Stimulated activated effector memory CD8-positive, alpha-beta T cell treated with anti-CD3 and anti-CD28 coated beads, Interleukin-12 subunit alpha, Interleukin-12 subunit beta, amount 100 ng/mL, for 72 hours (primary cell): ENCODE measurements around the gene MYCBP2.
A peak's percentile ranks its signal among the peaks of the same experiment; 100 is the strongest.

Source experiments
- ATAC-seq: fragments of 150-1000 bp; cut with Tn5 transposase; 2 replicates; pipeline ENCODE4 v1.10.0; 2021
- DNase-seq, 2 donors: peaks; one replicate each; pipeline ENCODE4 v3.0.0; 2021 to 2022; ENCODE audit warnings: low spot score in 2 of 2
- H3K27ac Mint-ChIP-seq: one replicate; pipeline ENCODE4 v1.8.0; 2022; ENCODE audit warnings: mild to moderate bottlenecking, mixed read lengths
- H3K36me3 Mint-ChIP-seq: one replicate; pipeline ENCODE4 v1.8.0; 2022; ENCODE audit warnings: mild to moderate bottlenecking, mixed read lengths
- H3K4me1 Mint-ChIP-seq: one replicate; pipeline ENCODE4 v1.8.0; 2022; ENCODE audit warnings: mixed read lengths
- H3K4me3 Mint-ChIP-seq: one replicate; pipeline ENCODE4 v1.8.0; 2022; ENCODE audit warnings: mild to moderate bottlenecking, mixed read lengths
- H3K9me3 Mint-ChIP-seq: one replicate; pipeline ENCODE4 v1.8.0; 2022; ENCODE audit warnings: mixed read lengths

Gene MYCBP2

GRCh38 chr13:77084755-77085154 is 242.1 kb downstream of the MYCBP2 start:
- no peak for DNase-seq
- Mint-ChIP-seq H3K9me3 (no peaks in the 10 kb centered on the region), H3K4me3 (no peak overlapping the region), H3K4me1 (no peaks in the 10 kb centered on the region), H3K36me3 (peaks cover 93% of the 10 kb centered on the region), H3K27ac (no peak overlapping the region)
- ATAC-seq = no peak

- H3K9me3 Mint-ChIP-seq = no peaks in the 10 kb centered on the region
- H3K27ac Mint-ChIP-seq = no peak overlapping the region
- DNase-seq (no peak), ATAC-seq (no peak)
- peaks cover 100% of the 10 kb centered on the region for H3K36me3 Mint-ChIP-seq
- no peak overlapping the region for H3K4me3 Mint-ChIP-seq
- no peaks in the 10 kb centered on the region for H3K4me1 Mint-ChIP-seq
Measured at GRCh38 chr13:77079902-77080413, 246.9 kb downstream of the MYCBP2 start.

GRCh38 chr13:77067519-77067918 is 259.4 kb downstream of the MYCBP2 start:
- Mint-ChIP-seq H3K27ac (no peak overlapping the region), H3K9me3 (no peaks in the 10 kb centered on the region)

GRCh38 chr13:77065461-77066147 is 261.3 kb downstream of the MYCBP2 start:
- Mint-ChIP-seq H3K27ac (peak overlapping the region; percentile 39), H3K9me3 (no peaks in the 10 kb centered on the region), H3K4me1 (no peaks in the 10 kb centered on the region), H3K36me3 (peaks cover 100% of the 10 kb centered on the region), H3K4me3 (no peak overlapping the region)
- ATAC-seq (no peak), DNase-seq (no peak)

More at GRCh38 chr13:77067519-77067918, 259.4 kb downstream of the MYCBP2 start:
- Mint-ChIP-seq H3K36me3 (peaks cover 97% of the 10 kb centered on the region), H3K4me1 (no peaks in the 10 kb centered on the region), H3K4me3 (no peak overlapping the region)
- no peak for ATAC-seq
- DNase-seq = no peak

- peaks cover 99% of the 10 kb centered on the region for H3K36me3 Mint-ChIP-seq
- ATAC-seq = no peak
- DNase-seq = no peak
- H3K9me3 Mint-ChIP-seq = no peaks in the 10 kb centered on the region
- no peak overlapping the region for H3K4me3 Mint-ChIP-seq
- H3K4me1 Mint-ChIP-seq = no peaks in the 10 kb centered on the region
- peak overlapping the region; percentile 73 for H3K27ac Mint-ChIP-seq
Measured at GRCh38 chr13:77062097-77062496, 264.8 kb downstream of the MYCBP2 start.

- peaks cover 99% of the 10 kb centered on the region for H3K36me3 Mint-ChIP-seq
- no peak overlapping the region for H3K27ac Mint-ChIP-seq
- no peak overlapping the region for H3K4me3 Mint-ChIP-seq
- no peaks in the 10 kb centered on the region for H3K4me1 Mint-ChIP-seq
- no peaks in the 10 kb centered on the region for H3K9me3 Mint-ChIP-seq
- ATAC-seq (no peak), DNase-seq (no peak)
Measured at GRCh38 chr13:77061362-77061761, 265.5 kb downstream of the MYCBP2 start.

- ATAC-seq (no peak), DNase-seq (no peak)
- Mint-ChIP-seq H3K4me1 (peaks cover 5% of the 10 kb centered on the region), H3K36me3 (peaks cover 91% of the 10 kb centered on the region), H3K4me3 (no peak overlapping the region), H3K9me3 (no peaks in the 10 kb centered on the region), H3K27ac (peak overlapping the region; percentile 39)
Measured at GRCh38 chr13:77056886-77057285, 270.0 kb downstream of the MYCBP2 start.

GRCh38 chr13:77056382-77056781 is 270.5 kb downstream of the MYCBP2 start:
- no peak for DNase-seq
- Mint-ChIP-seq H3K36me3 (peaks cover 91% of the 10 kb centered on the region), H3K4me3 (no peak overlapping the region), H3K9me3 (no peaks in the 10 kb centered on the region), H3K4me1 (peaks cover 5% of the 10 kb centered on the region), H3K27ac (peak overlapping the region; percentile 39)
- no peak for ATAC-seq

GRCh38 chr13:77055158-77055557 is 271.7 kb downstream of the MYCBP2 start:
- DNase-seq = no peak
- peaks cover 92% of the 10 kb centered on the region for H3K36me3 Mint-ChIP-seq
- ATAC-seq = no peak
- H3K4me3 Mint-ChIP-seq = no peak overlapping the region
- peaks cover 5% of the 10 kb centered on the region for H3K4me1 Mint-ChIP-seq
- no peak overlapping the region for H3K27ac Mint-ChIP-seq
- H3K9me3 Mint-ChIP-seq = no peaks in the 10 kb centered on the region

GRCh38 chr13:77053192-77053591 is 273.7 kb downstream of the MYCBP2 start:
- H3K4me3 Mint-ChIP-seq = no peak overlapping the region
- peaks cover 5% of the 10 kb centered on the region for H3K4me1 Mint-ChIP-seq
- DNase-seq = no peak
- no peaks in the 10 kb centered on the region for H3K9me3 Mint-ChIP-seq
- no peak for ATAC-seq
- no peak overlapping the region for H3K27ac Mint-ChIP-seq
- peaks cover 91% of the 10 kb centered on the region for H3K36me3 Mint-ChIP-seq

GRCh38 chr13:77048681-77049080 is 278.2 kb downstream of the MYCBP2 start:
- peak overlapping the region; percentile 7 for H3K27ac Mint-ChIP-seq
- DNase-seq = no peak
- H3K4me1 Mint-ChIP-seq = peaks cover 5% of the 10 kb centered on the region
- ATAC-seq = no peak
- no peaks in the 10 kb centered on the region for H3K9me3 Mint-ChIP-seq
- H3K4me3 Mint-ChIP-seq = no peak overlapping the region
- H3K36me3 Mint-ChIP-seq = peaks cover 87% of the 10 kb centered on the region

GRCh38 chr13:77047649-77048343 is 279.1 kb downstream of the MYCBP2 start:
- no peaks in the 10 kb centered on the region for H3K9me3 Mint-ChIP-seq
- no peak for ATAC-seq
- H3K36me3 Mint-ChIP-seq = peaks cover 88% of the 10 kb centered on the region
- H3K4me1 Mint-ChIP-seq = peaks cover 5% of the 10 kb centered on the region
- H3K27ac Mint-ChIP-seq = peak overlapping the region; percentile 7
- no peak overlapping the region for H3K4me3 Mint-ChIP-seq
- DNase-seq = no peak

- H3K27ac Mint-ChIP-seq = no peak overlapping the region
- no peak for ATAC-seq
Measured at GRCh38 chr13:77042566-77043177, 284.2 kb downstream of the MYCBP2 start.

GRCh38 chr13:77040835-77041234 is 286.1 kb downstream of the MYCBP2 start:
- DNase-seq = no peak
- Mint-ChIP-seq H3K9me3 (no peaks in the 10 kb centered on the region), H3K4me3 (no peak overlapping the region), H3K4me1 (no peaks in the 10 kb centered on the region), H3K36me3 (peaks cover 35% of the 10 kb centered on the region), H3K27ac (no peak overlapping the region)
- ATAC-seq = no peak

More at GRCh38 chr13:77042566-77043177, 284.2 kb downstream of the MYCBP2 start:
- peaks cover 5% of the 10 kb centered on the region for H3K4me1 Mint-ChIP-seq
- no peaks in the 10 kb centered on the region for H3K9me3 Mint-ChIP-seq
- no peak for DNase-seq
- H3K4me3 Mint-ChIP-seq = no peak overlapping the region
- H3K36me3 Mint-ChIP-seq = peaks cover 51% of the 10 kb centered on the region

- DNase-seq = no peak
- H3K36me3 Mint-ChIP-seq = peaks cover 28% of the 10 kb centered on the region
- no peak overlapping the region for H3K4me3 Mint-ChIP-seq
- H3K9me3 Mint-ChIP-seq = no peaks in the 10 kb centered on the region
- H3K4me1 Mint-ChIP-seq = peaks cover under 1% of the 10 kb centered on the region
- ATAC-seq = no peak
- H3K27ac Mint-ChIP-seq = no peak overlapping the region
Measured at GRCh38 chr13:77040076-77040475, 286.8 kb downstream of the MYCBP2 start.
